Retinal pigment epithelial cell (primary cell): Measurements from ENCODE around the gene RGS11.

Experiments
- DNase-seq: peaks from one replicate; pipeline ENCODE4 v3.0.0-alpha.2; 2010; ENCODE audit warnings: low read depth
- H3K4me3 ChIP-seq: 2 replicates; pipeline ENCODE4 v1.5.1; 2011; ENCODE audit warnings: mild to moderate bottlenecking, low read length, control low read depth, moderate library complexity
- CTCF ChIP-seq: conservative IDR thresholded peaks from 2 replicates; pipeline ENCODE4 v1.5.1; 2011; ENCODE audit warnings: low read depth, low read length, control low read depth, inconsistent platforms

Gene RGS11

GRCh38 chr16:296806-297510, 21.2 kb upstream of the RGS11 start:
- TF ChIP-seq CTCF = no peak
- H3K4me3 ChIP-seq = no peak overlapping the region
- DNase-seq = no peak

- DNase-seq = no peak
- TF ChIP-seq CTCF = no peak
- no peak overlapping the region for H3K4me3 ChIP-seq
These were observed 20.5 kb upstream of the RGS11 start for GRCh38 chr16:296276-296675.

- DNase-seq = no peak
- H3K4me3 ChIP-seq = no peak overlapping the region
- no peak for TF ChIP-seq CTCF
These were observed 17.5 kb upstream of the RGS11 start for GRCh38 chr16:293043-293775.

- no peak for DNase-seq
- no peak for TF ChIP-seq CTCF
- no peak overlapping the region for H3K4me3 ChIP-seq
These were observed 15.8 kb upstream of the RGS11 start for GRCh38 chr16:291539-291938.

- DNase-seq = no peak
- H3K4me3 ChIP-seq = no peak overlapping the region
- TF ChIP-seq CTCF = no peak
These were observed 15.1 kb upstream of the RGS11 start for GRCh38 chr16:290681-291405.

- H3K4me3 ChIP-seq = no peak overlapping the region
- no peak for DNase-seq
- TF ChIP-seq CTCF = no peak
These were observed 14.4 kb upstream of the RGS11 start for GRCh38 chr16:290015-290680.
